ENCODE measurements around the gene SEPTIN12.

The SEPTIN12 gene

GRCh38 chr16:4814046-4814445 lies 25.9 kb upstream of the SEPTIN12 start:
- no peak for DNase-seq (ENCODE audit: insufficient read length, low spot score)
- TF ChIP-seq CTCF (IDR thresholded peaks at IDR 0.05; ENCODE audit: insufficient read depth, missing control alignments), result no peak
- no peak for FAIRE-seq

GRCh38 chr16:4813251-4814003 lies 25.3 kb upstream of the SEPTIN12 start:
- no peak for TF ChIP-seq CTCF (IDR thresholded peaks at IDR 0.05; ENCODE audit: insufficient read depth, missing control alignments)
- no peak for DNase-seq (ENCODE audit: insufficient read length, low spot score)
- no peak for FAIRE-seq

GRCh38 chr16:4811773-4812172 lies 23.6 kb upstream of the SEPTIN12 start:
- FAIRE-seq, result no peak
- no peak for DNase-seq (ENCODE audit: insufficient read length, low spot score)
- TF ChIP-seq CTCF (IDR thresholded peaks at IDR 0.05; ENCODE audit: insufficient read depth, missing control alignments), result no peak

GRCh38 chr16:4811242-4811641 lies 23.1 kb upstream of the SEPTIN12 start:
- DNase-seq (ENCODE audit: insufficient read length, low spot score), result no peak
- no peak for TF ChIP-seq CTCF (IDR thresholded peaks at IDR 0.05; ENCODE audit: insufficient read depth, missing control alignments)
- no peak for FAIRE-seq

GRCh38 chr16:4806280-4806679 lies 18.1 kb upstream of the SEPTIN12 start:
- DNase-seq (ENCODE audit: insufficient read length, low spot score) (no peak), FAIRE-seq (no peak)
- TF ChIP-seq CTCF (IDR thresholded peaks at IDR 0.05; ENCODE audit: insufficient read depth, missing control alignments), result no peak

GRCh38 chr16:4805231-4805630 lies 17.1 kb upstream of the SEPTIN12 start:
- TF ChIP-seq CTCF (IDR thresholded peaks at IDR 0.05; ENCODE audit: insufficient read depth, missing control alignments), result no peak
- FAIRE-seq (no peak), DNase-seq (ENCODE audit: insufficient read length, low spot score) (no peak)

- TF ChIP-seq CTCF (IDR thresholded peaks at IDR 0.05; ENCODE audit: insufficient read depth, missing control alignments), result no peak
- no peak for DNase-seq (ENCODE audit: insufficient read length, low spot score)
Observed at GRCh38 chr16:4803898-4804762, 16.0 kb upstream of the SEPTIN12 start.

More at GRCh38 chr16:4803898-4804762, 16.0 kb upstream of the SEPTIN12 start:
- no peak for FAIRE-seq

All from D721Med (cell line).